CD4-positive, CD25-positive, alpha-beta regulatory T cell (primary cell): ENCODE measurements around the gene MEIS1. TPM values are rescaled to one million over a fixed set of nuclear protein-coding genes. Genes with fewer than 3 reads are reported as not detected.

Experiments used
- ATAC-seq, 2 donors: fragments of 150-1000 bp; cut with Tn5 transposase; one replicate each; pipeline ENCODE4 v1.10.0; 2021; ENCODE audit warnings: low read depth in 2 of 2, moderate number of reproducible peaks in 2 of 2, moderate library complexity in 1 of 2
- DNase-seq, 3 donors: peaks; one replicate each; pipeline versions ENCODE4 v3.0.0 to v3.0.0-alpha.2; 2012 to 2022; ENCODE audit warnings: mixed read lengths in 1 of 3
- H3K27ac ChIP-seq: one replicate; pipeline ENCODE4 v1.7.0; 2013; ENCODE audit warnings: mild to moderate bottlenecking, low read length; ENCODE audit not compliant: insufficient read depth, poor library complexity, severe bottlenecking
- H3K27me3 ChIP-seq: one replicate; pipeline ENCODE4 v1.7.0; 2013; ENCODE audit warnings: low read length; ENCODE audit not compliant: control insufficient read depth, insufficient read depth
- H3K36me3 ChIP-seq: one replicate; pipeline ENCODE4 v1.7.0; 2013; ENCODE audit warnings: mild to moderate bottlenecking, low read length, moderate library complexity; ENCODE audit not compliant: control insufficient read depth, insufficient read depth
- H3K4me1 ChIP-seq: 2 replicates; pipeline ENCODE4 v1.7.0; 2013; ENCODE audit warnings: mild to moderate bottlenecking, low read length; ENCODE audit not compliant: insufficient read depth, control insufficient read depth, poor library complexity, severe bottlenecking
- H3K4me3 ChIP-seq: one replicate; pipeline ENCODE4 v1.7.0; 2013; ENCODE audit warnings: low read depth, mild to moderate bottlenecking, low read length, moderate library complexity
- H3K9me3 ChIP-seq, 2 experiments: 1 replicate in 1 of 2; 2 replicates in 1 of 2; pipeline ENCODE4 v1.7.0; 2013; ENCODE audit warnings: low read length in 2 of 2, mild to moderate bottlenecking in 1 of 2, moderate library complexity in 1 of 2; ENCODE audit not compliant: control insufficient read depth in 2 of 2
- H3K27ac Mint-ChIP-seq, 3 donors: one replicate each; pipeline ENCODE4 v1.8.0; 2020 to 2022; ENCODE audit warnings: mild to moderate bottlenecking in 3 of 3, mixed read lengths in 3 of 3, moderate library complexity in 2 of 3
- H3K27me3 Mint-ChIP-seq: one replicate; pipeline ENCODE4 v1.8.0; 2022; ENCODE audit warnings: mild to moderate bottlenecking, mixed read lengths
- H3K36me3 Mint-ChIP-seq: one replicate; pipeline ENCODE4 v1.8.0; 2020; ENCODE audit warnings: mixed read lengths
- H3K4me1 Mint-ChIP-seq, 4 donors: one replicate each; pipeline ENCODE4 v1.8.0; 2020 to 2022; ENCODE audit warnings: mixed read lengths in 4 of 4, mild to moderate bottlenecking in 1 of 4
- H3K4me3 Mint-ChIP-seq, 4 donors: one replicate each; pipeline ENCODE4 v1.8.0; 2020 to 2022; ENCODE audit warnings: mild to moderate bottlenecking in 4 of 4, mixed read lengths in 4 of 4, moderate library complexity in 3 of 4
- H3K9me3 Mint-ChIP-seq, 7 donors: one replicate each; pipeline ENCODE4 v1.8.0; 2020 to 2022; ENCODE audit warnings: mixed read lengths in 7 of 7, mild to moderate bottlenecking in 3 of 7, moderate library complexity in 2 of 7
- polyA plus RNA-seq, 4 donors: library from polyadenylated mRNA; unstranded; fragments of 300-500 nt; fragmentation: Illumina TruSeq; gene quantifications; one replicate each; pipeline ENCODE4 v1.2.3, GENCODE V29; 2021
- total RNA-seq: library from RNA; stranded (reverse); gene quantifications from one replicate; pipeline ENCODE4 v1.2.3, GENCODE V29; 2022

Gene MEIS1
- total and polyA plus RNA-seq, 5 donors from 2014 or later: 3.6 TPM; not detected in 4

DNA sequence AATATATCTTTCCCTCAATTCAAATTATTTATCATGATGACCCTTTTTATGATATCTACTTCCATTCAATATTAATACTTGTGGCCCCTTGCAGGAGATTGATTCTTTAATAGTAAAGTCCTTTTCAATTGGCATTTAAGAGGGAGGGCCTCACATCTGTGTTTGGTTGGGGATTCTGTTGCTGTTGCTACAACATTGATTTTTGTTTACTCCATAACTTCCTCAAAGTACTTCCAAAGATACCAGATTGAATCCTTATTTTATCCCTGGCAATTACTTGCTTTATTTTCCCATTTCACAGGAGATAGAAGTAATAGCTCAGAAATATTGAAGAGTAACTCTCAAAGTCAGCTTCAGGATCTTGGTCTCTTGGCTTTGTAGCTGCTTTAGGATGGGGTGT lies 32.8 kb downstream of the MEIS1 start:
- Mint-ChIP-seq H3K36me3 (no peaks in the 10 kb centered on the region), H3K27ac (no peak overlapping the region)

DNA sequence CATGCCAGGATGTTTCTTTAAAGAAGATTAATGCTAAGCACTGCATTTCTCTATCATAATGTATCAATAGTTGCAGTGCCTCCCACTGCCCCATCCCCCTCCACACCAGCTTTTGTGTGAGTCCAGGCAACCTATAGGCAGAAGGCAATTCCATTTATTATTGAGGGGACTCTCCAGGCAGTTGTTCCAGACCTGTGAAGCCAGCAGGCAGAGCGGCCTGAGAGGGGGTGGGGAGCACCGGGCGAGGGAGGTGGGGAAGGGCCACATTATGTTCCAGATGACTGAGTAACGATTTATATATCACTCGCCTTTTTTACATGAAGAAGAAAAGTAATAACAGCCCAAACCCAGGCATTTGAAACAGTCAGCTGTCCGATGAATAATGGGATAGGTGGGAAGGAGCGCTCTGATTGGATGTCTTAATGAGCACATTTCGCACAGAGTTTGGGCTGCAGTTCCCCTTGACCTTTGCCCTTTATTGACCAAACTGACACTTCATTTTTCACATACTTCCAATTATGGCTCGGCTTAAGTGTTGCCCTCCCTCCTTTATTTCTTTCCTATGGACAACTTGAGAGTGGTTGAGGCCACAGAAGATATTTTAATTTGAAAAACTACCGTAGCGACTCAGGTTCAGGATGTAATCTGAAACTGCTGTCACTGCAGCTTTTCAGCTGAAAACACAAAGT lies 34.4 kb downstream of the MEIS1 start:
- H3K9me3 Mint-ChIP-seq: peaks cover 0 to 5% (median 0%) of the 10 kb centered on the region in 7 donors
- H3K27ac ChIP-seq: no peak overlapping the region
- H3K4me1 Mint-ChIP-seq: no peaks in the 10 kb centered on the region
- no peaks in the 10 kb centered on the region for H3K4me1 ChIP-seq
- no peak overlapping the region for H3K4me3 Mint-ChIP-seq
- H3K4me3 ChIP-seq: no peak overlapping the region
- no peaks in the 10 kb centered on the region for H3K27me3 ChIP-seq
- no peaks in the 10 kb centered on the region for H3K36me3 ChIP-seq
- H3K27me3 Mint-ChIP-seq: peaks cover 6% of the 10 kb centered on the region
- H3K36me3 Mint-ChIP-seq: no peaks in the 10 kb centered on the region
- no peak for DNase-seq
- H3K9me3 ChIP-seq: no peaks in the 10 kb centered on the region
- no peak overlapping the region for H3K27ac Mint-ChIP-seq
- ATAC-seq: no peak

More for the DNA sequence above, 32.8 kb downstream of the MEIS1 start:
- peaks cover 0 to 5% (median 0%) of the 10 kb centered on the region in 7 donors for H3K9me3 Mint-ChIP-seq
- Histone ChIP-seq H3K4me1 (no peaks in the 10 kb centered on the region), H3K27me3 (no peaks in the 10 kb centered on the region), H3K27ac (no peak overlapping the region), H3K4me3 (no peak overlapping the region), H3K36me3 (no peaks in the 10 kb centered on the region), H3K9me3 (no peaks in the 10 kb centered on the region)
- peaks cover 6% of the 10 kb centered on the region for H3K27me3 Mint-ChIP-seq
- ATAC-seq (no peak), DNase-seq (no peak)
- H3K4me3 Mint-ChIP-seq: no peak overlapping the region
- H3K4me1 Mint-ChIP-seq: no peaks in the 10 kb centered on the region

DNA sequence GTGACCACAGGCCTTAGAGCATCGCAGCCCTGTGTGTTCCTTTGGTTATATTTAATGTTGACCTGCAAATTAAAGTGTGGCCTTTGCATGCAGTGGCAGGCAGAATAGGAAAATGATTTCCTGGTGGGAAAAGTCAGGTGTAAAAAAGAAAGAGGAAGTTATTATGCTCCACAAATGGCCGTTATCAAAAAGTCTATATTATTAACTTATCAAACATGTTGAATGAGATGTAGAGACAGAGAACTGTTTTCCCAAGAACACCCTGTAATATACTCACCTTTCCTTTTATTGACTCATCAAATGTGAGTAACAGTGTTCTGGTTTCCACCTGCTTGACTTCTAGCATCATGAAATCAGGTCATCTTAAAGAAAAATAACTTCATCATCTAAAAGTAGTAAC lies 35.3 kb downstream of the MEIS1 start:
- Histone ChIP-seq H3K36me3 (no peaks in the 10 kb centered on the region), H3K27me3 (no peaks in the 10 kb centered on the region), H3K4me3 (no peak overlapping the region), H3K27ac (no peak overlapping the region), H3K9me3 (no peaks in the 10 kb centered on the region), H3K4me1 (no peaks in the 10 kb centered on the region)
- no peak for ATAC-seq
- H3K36me3 Mint-ChIP-seq: no peaks in the 10 kb centered on the region
- no peak overlapping the region for H3K4me3 Mint-ChIP-seq
- H3K27me3 Mint-ChIP-seq: peaks cover 6% of the 10 kb centered on the region
- no peak for DNase-seq
- H3K27ac Mint-ChIP-seq: no peak overlapping the region
- no peaks in the 10 kb centered on the region for H3K4me1 Mint-ChIP-seq
- H3K9me3 Mint-ChIP-seq: peaks cover 0 to 5% (median 0%) of the 10 kb centered on the region in 7 donors

DNA sequence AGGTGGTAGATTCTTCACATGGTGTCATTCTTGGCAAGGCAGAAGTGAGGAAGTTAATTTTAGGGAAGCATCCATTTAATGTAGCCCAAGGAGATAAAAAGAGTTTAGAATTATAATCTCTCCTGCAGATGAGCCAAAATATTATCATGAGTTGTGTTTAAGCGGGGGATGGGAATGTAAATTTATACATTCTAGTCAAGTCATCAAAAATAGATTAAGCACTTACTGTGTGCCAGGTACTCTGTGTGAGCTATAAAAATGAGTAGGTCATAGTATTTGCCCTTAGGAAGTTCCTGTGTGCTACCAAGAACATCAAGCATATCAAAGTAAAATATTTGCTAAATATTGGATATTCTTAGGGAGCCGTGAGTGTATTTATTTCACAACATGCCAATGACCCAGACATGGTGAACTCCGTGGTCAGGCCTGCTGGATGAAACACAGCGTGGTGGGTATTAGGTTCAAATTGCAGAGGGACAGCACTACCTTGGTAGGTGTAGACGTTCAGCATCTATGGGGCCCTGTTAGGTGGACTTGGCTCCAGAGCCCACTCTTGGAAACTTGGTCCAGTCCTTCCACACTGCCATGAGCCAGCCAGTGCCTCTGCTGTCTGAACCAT lies 37.4 kb downstream of the MEIS1 start:
- no peaks in the 10 kb centered on the region for H3K36me3 Mint-ChIP-seq

DNA sequence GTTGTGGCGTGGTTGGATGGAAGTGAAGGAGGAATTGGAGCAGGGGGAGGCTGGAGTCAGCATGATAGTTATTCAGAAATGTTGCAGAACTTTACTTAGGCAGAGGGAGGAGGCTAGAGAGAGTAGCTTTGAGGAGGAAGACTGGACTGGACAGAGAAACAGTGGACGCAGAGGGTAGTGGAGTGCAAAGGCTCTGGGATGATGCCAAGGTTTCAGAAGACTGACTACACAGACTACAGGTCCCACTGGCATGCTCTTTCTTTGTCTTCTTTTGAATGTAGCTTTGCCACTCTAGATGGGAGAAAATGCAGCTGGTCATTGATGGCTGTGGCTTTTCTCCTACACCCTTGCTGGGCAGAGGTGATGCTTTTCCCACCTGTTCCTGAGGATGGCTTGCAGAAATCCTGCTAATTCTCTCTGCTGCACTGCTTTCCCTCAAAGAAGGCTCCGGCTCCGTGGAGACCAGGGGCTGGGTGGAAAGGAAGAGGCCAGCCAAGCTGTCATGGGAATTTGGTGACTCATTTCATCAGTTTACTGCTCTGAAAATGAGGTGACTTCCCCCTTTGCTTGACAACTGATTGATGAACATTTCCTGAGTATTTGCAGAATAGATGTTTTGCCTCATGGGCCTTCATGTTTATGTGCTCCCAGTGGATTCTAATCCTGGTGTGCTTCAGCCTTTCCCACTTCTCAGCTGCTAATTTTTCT lies 42.4 kb downstream of the MEIS1 start:
- H3K27ac Mint-ChIP-seq: no peak overlapping the region
- H3K27me3 Mint-ChIP-seq: no peaks in the 10 kb centered on the region
- no peaks in the 10 kb centered on the region for H3K36me3 Mint-ChIP-seq
- Histone ChIP-seq H3K4me3 (no peak overlapping the region), H3K36me3 (no peaks in the 10 kb centered on the region), H3K27ac (no peak overlapping the region), H3K4me1 (no peaks in the 10 kb centered on the region), H3K27me3 (no peaks in the 10 kb centered on the region), H3K9me3 (no peaks in the 10 kb centered on the region)
- no peak for DNase-seq
- peaks cover 0 to 4% (median 0%) of the 10 kb centered on the region in 7 donors for H3K9me3 Mint-ChIP-seq
- H3K4me1 Mint-ChIP-seq: no peaks in the 10 kb centered on the region
- no peak for ATAC-seq
- H3K4me3 Mint-ChIP-seq: no peak overlapping the region

More for the DNA sequence above, 37.4 kb downstream of the MEIS1 start:
- H3K9me3 ChIP-seq: no peaks in the 10 kb centered on the region
- H3K4me3 ChIP-seq: no peak overlapping the region
- H3K27ac ChIP-seq: no peak overlapping the region
- no peaks in the 10 kb centered on the region for H3K4me1 Mint-ChIP-seq
- no peaks in the 10 kb centered on the region for H3K4me1 ChIP-seq
- no peaks in the 10 kb centered on the region for H3K27me3 ChIP-seq
- no peak overlapping the region for H3K27ac Mint-ChIP-seq
- peaks cover 6% of the 10 kb centered on the region for H3K27me3 Mint-ChIP-seq
- ATAC-seq (no peak), DNase-seq (no peak)
- H3K9me3 Mint-ChIP-seq: peaks cover 0 to 5% (median 0%) of the 10 kb centered on the region in 7 donors
- H3K36me3 ChIP-seq: no peaks in the 10 kb centered on the region
- H3K4me3 Mint-ChIP-seq: no peak overlapping the region

DNA sequence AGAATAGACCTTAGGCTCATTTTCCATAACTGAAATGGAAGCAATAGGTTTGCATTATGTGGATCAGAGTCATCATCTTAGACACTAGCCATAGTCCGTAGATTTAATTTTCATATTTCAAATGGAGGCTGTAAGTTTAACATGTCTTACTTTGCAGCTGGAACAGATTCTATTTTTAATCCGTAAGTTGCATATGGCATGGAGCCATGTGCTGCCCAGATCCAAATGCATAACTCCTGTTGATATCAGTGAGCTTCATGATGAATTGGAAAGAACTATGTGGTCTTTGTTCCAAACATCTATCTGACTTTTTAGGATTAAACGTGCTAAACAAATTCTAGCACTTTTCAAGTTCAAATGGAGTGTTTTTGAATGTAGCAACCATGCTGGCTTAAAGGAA lies 43.4 kb downstream of the MEIS1 start:
- Histone ChIP-seq H3K9me3 (no peaks in the 10 kb centered on the region), H3K27me3 (no peaks in the 10 kb centered on the region), H3K4me1 (no peaks in the 10 kb centered on the region), H3K4me3 (no peak overlapping the region), H3K27ac (no peak overlapping the region), H3K36me3 (no peaks in the 10 kb centered on the region)
- Mint-ChIP-seq H3K9me3 (peaks cover 0 to 4% (median 0%) of the 10 kb centered on the region in 7 donors), H3K36me3 (no peaks in the 10 kb centered on the region), H3K27me3 (no peaks in the 10 kb centered on the region), H3K4me3 (no peak overlapping the region), H3K27ac (no peak overlapping the region), H3K4me1 (no peaks in the 10 kb centered on the region)
- no peak for DNase-seq
- ATAC-seq: no peak

DNA sequence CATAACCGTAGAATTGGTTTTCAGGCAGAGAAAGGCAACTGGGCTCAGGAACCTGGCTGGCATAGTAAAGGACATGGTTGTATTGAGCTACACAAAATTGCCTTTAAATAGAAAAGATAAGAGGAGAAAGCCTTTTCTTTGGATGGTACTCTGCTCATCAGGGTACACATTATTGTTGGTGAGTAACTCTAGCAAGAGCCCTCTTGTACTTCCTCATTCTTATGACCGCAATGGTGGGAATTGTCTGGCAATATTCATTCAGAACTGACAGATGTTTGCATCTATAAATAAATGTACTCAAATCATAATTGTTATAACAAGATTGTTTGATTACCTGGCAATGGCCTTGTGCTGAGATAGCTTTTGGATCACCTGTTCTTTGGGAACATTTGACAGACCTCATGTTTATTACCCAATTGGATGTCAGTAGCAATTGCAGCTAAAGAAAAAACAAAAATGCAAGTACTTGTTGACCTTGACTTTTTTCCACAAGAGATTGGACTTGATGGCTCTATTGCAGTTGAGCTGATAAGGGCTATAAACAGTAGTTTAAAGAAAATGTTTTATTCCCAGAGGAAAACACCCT lies 43.9 kb downstream of the MEIS1 start:
- H3K36me3 Mint-ChIP-seq: no peaks in the 10 kb centered on the region
- H3K27me3 Mint-ChIP-seq: no peaks in the 10 kb centered on the region
- Histone ChIP-seq H3K27ac (no peak overlapping the region), H3K36me3 (no peaks in the 10 kb centered on the region), H3K27me3 (no peaks in the 10 kb centered on the region), H3K9me3 (no peaks in the 10 kb centered on the region), H3K4me1 (no peaks in the 10 kb centered on the region), H3K4me3 (no peak overlapping the region)
- H3K4me1 Mint-ChIP-seq: no peaks in the 10 kb centered on the region
- ATAC-seq (no peak), DNase-seq (no peak)
- H3K9me3 Mint-ChIP-seq: peaks cover 0 to 6% (median 0%) of the 10 kb centered on the region in 7 donors
- no peak overlapping the region for H3K4me3 Mint-ChIP-seq
- no peak overlapping the region for H3K27ac Mint-ChIP-seq
